Keratinocyte (primary cell): ENCODE measurements around the gene KIF21A. TPM values are rescaled to one million over a fixed set of nuclear protein-coding genes. Genes with fewer than 3 reads are reported as not detected.

Experiments used
- DNase-seq: peaks from one replicate; pipeline ENCODE4 v3.0.0-alpha.2; 2011; ENCODE audit warnings: low read depth, missing footprints, low spot score
- FAIRE-seq: peaks from 2 replicates; lab custom pipeline; 2011; peaks lifted over from hg19 to GRCh38; lab: Jason Lieb, UNC
- H2AFZ ChIP-seq: 2 replicates; pipeline ENCODE4 v1.6.0; 2012; ENCODE audit warnings: low read length, control low read depth, inconsistent platforms; ENCODE audit not compliant: control insufficient read depth
- H3K27ac ChIP-seq: 2 replicates; pipeline ENCODE4 v1.5.1; 2011; ENCODE audit warnings: low read length; ENCODE audit not compliant: control insufficient read depth, insufficient read depth
- H3K27me3 ChIP-seq: 3 replicates; pipeline ENCODE4 v1.6.0; 2011; ENCODE audit warnings: low read length; ENCODE audit not compliant: control insufficient read depth, insufficient read depth; ENCODE audit errors: extremely low read depth
- H3K36me3 ChIP-seq, 2 experiments: 2 replicates in 1 of 2; 3 replicates in 1 of 2; pipeline ENCODE4 v1.5.1; 2011; ENCODE audit warnings: low read length in 2 of 2, mild to moderate bottlenecking in 1 of 2; ENCODE audit not compliant: control insufficient read depth in 2 of 2, insufficient read depth in 2 of 2; ENCODE audit errors: extremely low read depth in 1 of 2
- H3K4me1 ChIP-seq: 3 replicates; pipeline ENCODE4 v1.5.1; 2011; ENCODE audit warnings: low read length; ENCODE audit not compliant: control insufficient read depth, insufficient read depth; ENCODE audit errors: extremely low read depth
- H3K4me2 ChIP-seq: 3 replicates; pipeline ENCODE4 v1.6.0; 2011; ENCODE audit warnings: low read depth, low read length; ENCODE audit not compliant: control insufficient read depth, insufficient read depth; ENCODE audit errors: extremely low read depth
- H3K4me3 ChIP-seq, 3 experiments: fragments of 200-600 bp in 1 of 3; sonication (generic) in 1 of 3; 2 replicates in 2 of 3; 3 replicates in 1 of 3; pipeline ENCODE4 v1.5.1; 2011 to 2016; ENCODE audit warnings: low read length in 3 of 3, mild to moderate bottlenecking in 3 of 3, control low read depth in 2 of 3, inconsistent platforms in 1 of 3, low read depth in 1 of 3, mixed read lengths in 1 of 3, mixed run types in 1 of 3, moderate library complexity in 1 of 3; ENCODE audit not compliant: control insufficient read depth in 2 of 3, insufficient read depth in 2 of 3; ENCODE audit errors: extremely low read depth in 1 of 3
- H3K79me2 ChIP-seq: 2 replicates; pipeline ENCODE4 v1.6.0; 2012; ENCODE audit warnings: low read length; ENCODE audit not compliant: control insufficient read depth, insufficient read depth
- H3K9ac ChIP-seq: 3 replicates; pipeline ENCODE4 v1.6.0; 2011; ENCODE audit warnings: low read length; ENCODE audit not compliant: control insufficient read depth, insufficient read depth; ENCODE audit errors: extremely low read depth
- H3K9me1 ChIP-seq: 3 replicates; pipeline ENCODE4 v1.6.0; 2011; ENCODE audit warnings: low read length; ENCODE audit not compliant: control insufficient read depth, insufficient read depth; ENCODE audit errors: extremely low read depth
- H3K9me3 ChIP-seq: 2 replicates; pipeline ENCODE4 v1.5.1; 2012; ENCODE audit warnings: low read depth, low read length; ENCODE audit not compliant: control insufficient read depth
- H4K20me1 ChIP-seq: 3 replicates; pipeline ENCODE4 v1.6.0; 2011; ENCODE audit warnings: low read length; ENCODE audit not compliant: control insufficient read depth, insufficient read depth; ENCODE audit errors: extremely low read depth
- CTCF ChIP-seq, 3 experiments: IDR thresholded peaks in 1 of 3; conservative IDR thresholded peaks in 1 of 3; optimal IDR thresholded peaks in 1 of 3; 2 replicates in 2 of 3; 3 replicates in 1 of 3; pipeline versions ENCODE3 to v1.5.1; 2011; ENCODE audit warnings: low read length in 3 of 3, mild to moderate bottlenecking in 3 of 3, moderate library complexity in 2 of 3, control low read depth in 1 of 3, inconsistent platforms in 1 of 3; ENCODE audit not compliant: insufficient read depth in 2 of 3; ENCODE audit errors: extremely low read depth in 1 of 3
- EZH2 ChIP-seq: IDR thresholded peaks from one replicate; pipeline ENCODE4 v1.6.1; 2012; ENCODE audit warnings: inconsistent platforms, mild to moderate bottlenecking, low read length, moderate library complexity
- dilution Hi-C: fragments of 300-500 bp; cut with MboI; formaldehyde crosslinking; loops from one replicate; pipeline ENCODE4 v1.7.0; 2020; ENCODE audit warnings: low sequenced_read_pairs; ENCODE audit not compliant: extremely low pct_ligation_motif_present
- polyA plus RNA-seq, 5 experiments: library from polyadenylated mRNA; depleted of rRNA in 3 of 5; stranded (reverse) in 3 of 5; stranded (forward) in 1 of 5; unstranded in 1 of 5; fragments of >200 nt; gene quantifications; 1 replicate in 1 of 5; 2 replicates in 3 of 5; 3 replicates in 1 of 5; pipeline versions ENCODE4 v1.2.1 to v1.2.3, GENCODE V29; 2011 to 2012; ENCODE audit warnings: missing spikeins in 2 of 5, low read depth in 1 of 5, low replicate concordance in 1 of 5

KIF21A gene
- polyA plus RNA-seq, 1 donor (not counting 4 experiments of a cell fraction or from before 2014, with no cell fraction given), result 27.5 TPM

- Histone ChIP-seq H4K20me1 (no peaks in the 10 kb centered on the region), H3K4me3 (no peak overlapping the region), H3K9me1 (no peaks in the 10 kb centered on the region), H3K27ac (no peak overlapping the region), H3K27me3 (no peaks in the 10 kb centered on the region), H3K79me2 (peaks cover 16% of the 10 kb centered on the region), H3K9ac (no peak overlapping the region), H3K9me3 (no peaks in the 10 kb centered on the region), H3K36me3 (no peaks in the 10 kb centered on the region), H3K4me1 (no peaks in the 10 kb centered on the region), H3K4me2 (no peak overlapping the region), H2AFZ (no peak overlapping the region)
- dilution Hi-C loops, result no loop called here
- FAIRE-seq (no peak), DNase-seq (no peak)
- no peak for TF ChIP-seq EZH2
Observed at GRCh38 chr12:39419471-39419870, 23.4 kb downstream of the KIF21A start.

GRCh38 chr12:39417916-39418315 lies 25.0 kb downstream of the KIF21A start:
- Histone ChIP-seq H3K9ac (no peak overlapping the region), H3K4me2 (no peak overlapping the region), H3K27me3 (no peaks in the 10 kb centered on the region), H3K4me1 (no peaks in the 10 kb centered on the region), H2AFZ (no peak overlapping the region), H3K9me1 (no peaks in the 10 kb centered on the region), H4K20me1 (no peaks in the 10 kb centered on the region), H3K79me2 (peaks cover 13% of the 10 kb centered on the region), H3K27ac (no peak overlapping the region), H3K9me3 (no peaks in the 10 kb centered on the region), H3K4me3 (no peak overlapping the region), H3K36me3 (no peaks in the 10 kb centered on the region)
- no peak for TF ChIP-seq CTCF (optimal IDR thresholded peaks at IDR 0.05 in 1 of 3, IDR thresholded peaks at IDR 0.05 in 1 of 3, conservative IDR thresholded peaks at IDR 0.05 in 1 of 3; ENCODE audit: extremely low read depth in 1 of 3, insufficient read depth in 2 of 3, low read length in 3 of 3)
- no peak for TF ChIP-seq EZH2
- DNase-seq, result no peak
- no peak for FAIRE-seq
- dilution Hi-C loops, result no loop called here
